Measurements from ENCODE around the gene RANBP3L.
"Not testable (repeated sequence)": the region's sequence is repeated elsewhere in the genome, so short reads cannot be mapped to it uniquely, and the experiment has no call there.

The RANBP3L gene

DNA sequence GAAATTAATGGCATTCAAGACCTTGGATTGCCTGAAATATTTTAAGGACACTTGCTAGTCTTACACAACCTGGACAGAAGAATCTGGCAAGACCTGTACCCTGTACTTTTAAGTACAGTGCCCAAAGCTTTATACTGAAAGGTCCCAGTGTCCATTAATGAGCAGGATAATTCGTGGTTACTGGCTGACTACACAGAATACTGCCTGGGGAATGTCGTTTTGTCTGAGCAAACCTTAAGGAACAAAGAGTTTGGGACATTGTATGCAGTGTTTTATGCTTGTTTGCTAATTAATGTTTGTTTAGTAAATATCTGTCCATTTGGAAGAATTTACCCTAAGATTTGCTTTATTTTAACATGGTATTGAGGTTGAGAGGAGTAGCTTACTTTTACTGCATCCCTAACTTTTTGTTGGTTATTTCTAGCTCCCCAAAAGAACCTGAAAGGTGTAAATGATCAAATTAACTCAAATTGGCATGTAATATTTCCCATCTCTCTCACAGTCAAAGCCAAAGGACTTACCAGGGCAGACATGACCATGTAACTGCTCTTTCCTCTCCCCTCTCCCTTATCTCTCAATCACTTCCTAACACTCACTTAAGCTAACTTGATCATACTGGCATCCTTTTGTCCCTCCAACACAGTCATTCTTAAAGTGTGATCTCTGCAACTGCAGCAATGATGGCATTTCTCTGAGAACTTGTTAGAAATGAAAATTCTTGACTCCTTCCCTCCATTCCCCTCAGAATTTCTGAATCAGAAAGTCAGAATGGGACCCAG is 15.7 kb downstream of the RANBP3L start:
- no peak for DNase-seq (ENCODE audit: low spot score)

DNA sequence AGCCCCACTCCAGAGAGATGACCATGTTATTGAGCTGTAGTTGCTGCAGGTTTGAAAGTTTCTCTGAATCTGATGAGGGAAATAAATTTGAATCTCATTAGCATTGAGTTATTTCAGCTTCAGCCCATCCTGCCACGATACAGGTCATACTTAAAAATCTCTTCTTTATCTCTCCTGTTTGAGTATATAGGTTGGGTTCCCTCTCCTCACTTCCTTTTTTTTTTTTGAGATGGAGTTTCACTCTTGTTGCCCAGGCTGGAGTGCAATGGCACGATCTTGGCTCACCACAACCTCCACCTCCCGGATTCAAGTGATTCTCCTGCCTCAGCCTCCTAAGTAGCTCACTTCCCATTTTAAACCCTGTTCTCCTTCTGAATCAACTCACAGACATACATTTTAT is 17.9 kb downstream of the RANBP3L start:
- DNase-seq (ENCODE audit: low spot score) = not testable (repeated sequence)

GRCh38 chr5:36281626-36282025 is 20.1 kb downstream of the RANBP3L start:
- DNase-seq (ENCODE audit: low spot score) = no peak

- no peak for DNase-seq (ENCODE audit: low spot score)
Measured at GRCh38 chr5:36279054-36279698, 22.5 kb downstream of the RANBP3L start.

DNA sequence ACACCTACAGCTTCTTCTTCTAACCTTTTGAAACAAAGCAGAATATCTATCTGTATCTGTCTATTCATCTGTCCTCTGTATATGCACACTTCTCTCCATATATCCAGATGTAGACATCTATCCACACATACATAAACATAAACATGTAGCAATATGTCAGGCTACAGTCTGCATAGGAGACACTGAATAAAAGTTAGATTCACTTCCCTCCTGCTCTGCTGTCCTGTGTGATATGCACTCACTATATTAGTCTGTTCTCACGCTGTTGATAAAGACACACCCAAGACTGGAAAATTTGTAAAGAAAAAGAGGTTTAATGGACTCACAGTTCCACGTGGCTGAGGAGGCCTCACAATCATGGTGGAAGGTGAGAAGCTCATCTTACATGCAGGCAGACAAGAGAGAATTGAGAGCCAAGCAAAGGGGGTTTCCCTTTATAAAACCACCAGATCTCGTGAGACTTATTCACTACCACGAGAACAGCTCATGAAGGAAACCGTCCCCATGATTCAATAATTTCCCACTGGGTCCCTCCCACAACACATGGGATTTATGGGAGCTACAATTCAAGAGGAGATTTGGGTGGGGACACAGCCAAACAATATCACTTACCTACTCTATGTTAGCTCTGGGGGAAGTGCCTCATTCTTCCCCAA is 24.1 kb downstream of the RANBP3L start:
- DNase-seq (ENCODE audit: low spot score) = no peak

DNA sequence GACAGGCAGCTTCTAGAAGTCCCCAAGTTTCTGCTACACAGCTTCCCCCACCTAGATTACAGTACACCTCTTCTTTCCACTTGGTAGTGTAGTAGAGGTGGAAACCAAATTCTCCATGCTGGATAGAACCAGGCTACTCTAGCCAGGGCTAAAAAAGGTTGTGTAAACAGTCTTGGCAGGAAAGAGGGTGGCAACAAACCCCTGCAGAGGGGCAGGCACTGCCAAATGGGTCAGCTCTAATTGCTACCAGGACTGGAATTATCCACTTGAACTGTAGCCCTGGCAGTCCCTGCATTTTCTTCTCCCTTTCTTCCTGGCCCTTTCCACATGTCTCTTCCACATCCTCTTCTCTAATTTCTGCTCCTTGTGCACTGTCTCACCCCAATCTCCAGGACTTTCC is 24.8 kb downstream of the RANBP3L start:
- DNase-seq (ENCODE audit: low spot score) = no peak

- no peak for DNase-seq (ENCODE audit: low spot score)
Measured at GRCh38 chr5:36273809-36274526, 27.7 kb downstream of the RANBP3L start.

GRCh38 chr5:36272136-36272690 is 29.5 kb downstream of the RANBP3L start:
- no peak for DNase-seq (ENCODE audit: low spot score)

DNA sequence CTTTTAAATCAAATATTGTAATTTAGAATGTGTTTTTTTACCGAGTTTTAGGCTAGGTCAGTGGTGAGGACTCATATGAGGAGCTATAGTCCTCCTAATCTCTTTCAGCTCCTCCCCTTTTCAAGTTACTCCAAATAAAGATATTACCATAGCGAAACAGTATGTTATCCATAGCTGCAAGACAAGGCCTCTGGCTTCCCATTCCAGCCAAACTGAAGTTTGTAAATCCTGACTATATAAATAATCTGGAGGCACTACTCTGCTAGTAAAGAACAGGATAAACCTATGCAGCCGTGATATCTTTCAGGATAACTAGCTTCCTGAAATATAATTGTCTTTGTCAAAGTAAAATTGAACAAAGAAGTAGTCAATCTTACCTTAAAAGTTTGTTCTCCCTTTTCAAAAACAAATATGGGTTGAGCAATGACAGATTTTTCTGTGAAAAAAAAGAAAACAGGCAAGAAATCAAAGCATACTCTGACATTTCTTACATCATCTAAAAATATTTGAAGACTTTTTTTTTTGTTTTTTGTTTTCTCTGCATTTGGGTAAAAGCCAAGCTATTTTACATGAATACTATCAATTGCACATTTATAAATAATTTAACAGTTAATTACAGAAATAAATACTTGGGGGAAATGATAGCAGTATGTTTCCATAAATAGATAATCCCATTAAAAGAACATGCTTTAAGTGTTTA is 30.7 kb downstream of the RANBP3L start:
- no peak for DNase-seq (ENCODE audit: low spot score)

DNA sequence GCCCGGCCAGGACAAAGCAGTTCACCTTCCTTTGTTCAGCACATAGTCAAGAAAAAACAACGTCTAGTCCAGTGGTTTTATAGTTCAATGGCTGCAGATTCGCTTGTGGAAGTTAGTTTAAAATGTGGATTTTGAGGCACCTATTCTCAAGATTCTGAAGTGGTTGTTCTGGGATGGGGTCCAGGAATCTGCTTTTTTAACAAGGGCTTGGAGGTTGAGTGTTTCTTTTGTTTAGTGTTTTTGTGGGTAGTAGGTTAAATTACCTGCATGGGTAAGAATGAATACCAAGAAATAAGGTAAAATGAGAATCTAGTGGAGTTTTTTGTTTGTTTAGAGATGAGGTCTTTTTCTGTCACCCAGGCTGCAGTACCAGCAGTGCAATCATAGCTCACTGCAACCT is 31.5 kb downstream of the RANBP3L start:
- no peak for DNase-seq (ENCODE audit: low spot score)

DNA sequence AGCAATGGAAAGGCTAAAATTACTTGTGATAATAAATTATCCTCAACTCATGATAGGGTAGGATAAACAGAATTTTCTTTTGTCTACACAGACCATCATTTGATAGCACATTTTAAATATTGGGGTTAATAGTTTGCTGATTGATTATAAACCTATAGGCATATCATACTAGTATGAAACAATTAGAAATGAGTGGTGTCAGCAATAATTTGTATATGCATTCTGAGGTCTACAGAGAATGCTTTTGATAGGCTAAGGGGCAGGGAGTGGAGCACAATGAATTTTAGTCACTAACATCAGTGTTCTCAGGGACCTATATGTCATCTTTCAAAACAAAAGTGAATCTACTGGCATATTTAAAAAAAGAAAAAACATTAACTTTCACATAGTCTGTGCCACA is 32.2 kb downstream of the RANBP3L start:
- DNase-seq (ENCODE audit: low spot score) = no peak

GRCh38 chr5:36267905-36268304 is 33.8 kb downstream of the RANBP3L start:
- no peak for DNase-seq (ENCODE audit: low spot score)

DNA sequence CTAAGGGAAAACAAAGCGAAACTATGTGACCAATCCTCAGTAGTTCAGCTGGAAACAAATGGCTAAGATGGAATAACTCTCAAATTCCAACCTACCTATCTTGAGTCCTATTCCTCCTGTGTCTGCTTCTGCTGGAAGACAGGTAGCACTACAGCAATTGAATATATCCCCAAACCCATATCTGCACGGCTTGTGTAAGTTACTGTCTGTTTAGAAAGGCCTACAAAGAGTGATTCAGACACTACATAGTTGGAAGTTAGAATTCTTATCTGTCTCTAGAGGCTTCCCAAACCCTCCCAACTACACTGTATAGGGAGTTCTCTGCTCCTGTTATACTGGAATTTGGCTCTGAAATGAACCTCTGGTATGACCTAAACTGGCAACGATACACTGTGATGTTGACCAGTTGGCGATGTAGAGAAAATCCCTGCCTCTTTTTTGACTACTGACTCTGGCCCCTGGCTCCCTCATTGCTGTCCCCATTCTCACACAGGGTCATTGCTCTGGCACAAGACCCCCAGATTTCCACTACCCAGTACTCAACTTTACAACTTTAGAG is 37.4 kb downstream of the RANBP3L start:
- no peak for DNase-seq (ENCODE audit: low spot score)

DNA sequence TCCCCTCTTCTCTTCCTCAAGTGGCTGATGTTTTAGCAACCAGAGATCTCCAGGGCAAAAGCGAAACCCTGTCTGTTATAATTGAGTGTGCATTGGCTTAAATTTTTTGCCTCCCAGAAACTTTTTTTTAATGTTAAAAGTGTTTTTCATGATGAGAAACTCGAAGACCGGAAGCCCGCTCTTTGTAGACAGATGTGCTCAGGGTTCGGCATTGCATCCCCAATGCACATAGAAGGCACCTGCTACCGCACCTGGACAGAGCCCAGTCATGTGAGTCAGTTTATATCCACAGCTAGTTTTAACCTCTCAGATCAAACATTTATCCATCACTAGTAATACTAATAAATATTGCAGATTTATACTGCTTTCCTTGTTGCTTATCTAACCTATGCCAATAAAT is 40.5 kb downstream of the RANBP3L start:
- DNase-seq (ENCODE audit: low spot score) = no peak

- no peak for DNase-seq (ENCODE audit: low spot score)
Measured at GRCh38 chr5:36253575-36253974, 48.1 kb downstream of the RANBP3L start.

- no peak for DNase-seq (ENCODE audit: low spot score)
Measured at GRCh38 chr5:36252722-36253365, 48.9 kb downstream of the RANBP3L start.

- no peak for DNase-seq (ENCODE audit: low spot score)
Measured at GRCh38 chr5:36251218-36251617, 50.5 kb downstream of the RANBP3L start.

- DNase-seq (ENCODE audit: low spot score) = no peak
Measured at GRCh38 chr5:36250427-36250826, 51.3 kb downstream of the RANBP3L start.

GRCh38 chr5:36246036-36246800 is 55.5 kb downstream of the RANBP3L start:
- DNase-seq (ENCODE audit: low spot score) = no peak

DNA sequence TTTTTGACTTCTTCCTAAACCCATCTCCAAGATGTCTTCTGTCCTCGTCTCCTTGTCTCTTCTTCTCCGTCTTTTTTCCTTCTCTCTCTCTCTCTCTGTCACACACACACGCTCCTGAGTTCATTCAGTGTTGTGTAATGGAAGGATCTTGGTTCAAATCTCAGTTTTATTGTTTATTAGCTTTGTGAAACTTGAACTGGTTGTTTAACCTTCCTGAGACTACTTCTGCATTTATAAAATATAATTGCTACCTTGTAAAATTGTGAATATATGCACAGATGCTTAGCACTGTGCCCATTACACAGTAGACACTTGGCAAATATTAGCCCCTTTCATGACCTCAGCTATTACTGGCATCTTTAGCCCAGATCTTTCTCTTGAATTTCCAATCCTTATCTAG is 57.6 kb downstream of the RANBP3L start:
- no peak for DNase-seq (ENCODE audit: low spot score)

Measured in D341Med (cell line).